ENCODE results near the gene TACR2. TPM values are rescaled to one million over a fixed set of nuclear protein-coding genes. Genes with fewer than 3 reads are reported as not detected.
"Not testable (repeated sequence)": the region's sequence is repeated elsewhere in the genome, so short reads cannot be mapped to it uniquely, and the experiment has no call there.

Gene TACR2
- total RNA-seq, 1 donor from 2014 or later = 1.2 TPM

- not testable (repeated sequence) for ATAC-seq
These were observed 33.7 kb upstream of the TACR2 start for GRCh38 chr10:69450395-69450794.

- ATAC-seq = peak; percentile 24
These were observed 33.1 kb upstream of the TACR2 start for GRCh38 chr10:69449841-69450240.

- peak; percentile 69 for ATAC-seq
These were observed 30.0 kb upstream of the TACR2 start for GRCh38 chr10:69446650-69447151.

- ATAC-seq = no peak
These were observed 29.5 kb upstream of the TACR2 start for GRCh38 chr10:69446229-69446628.

- ATAC-seq = no peak
These were observed 28.3 kb upstream of the TACR2 start for GRCh38 chr10:69445041-69445440.

GRCh38 chr10:69443354-69443753 lies 26.6 kb upstream of the TACR2 start:
- ATAC-seq = no peak

GRCh38 chr10:69439813-69440506 lies 23.2 kb upstream of the TACR2 start:
- peak; percentile 40 for ATAC-seq

- ATAC-seq = peak; percentile 81
These were observed 22.6 kb upstream of the TACR2 start for GRCh38 chr10:69439350-69439739.

- ATAC-seq = peak; percentile 70
These were observed 22.0 kb upstream of the TACR2 start for GRCh38 chr10:69438536-69439349.

- ATAC-seq = peak; percentile 79
These were observed 20.9 kb upstream of the TACR2 start for GRCh38 chr10:69437321-69438259.

GRCh38 chr10:69435966-69436520 lies 19.3 kb upstream of the TACR2 start:
- no peak for ATAC-seq

- no peak for ATAC-seq
These were observed 18.2 kb upstream of the TACR2 start for GRCh38 chr10:69434926-69435325.

- no peak for ATAC-seq
These were observed 17.5 kb upstream of the TACR2 start for GRCh38 chr10:69434169-69434568.

GRCh38 chr10:69428165-69428564 lies 11.4 kb upstream of the TACR2 start:
- no peak for ATAC-seq

GRCh38 chr10:69426376-69426727 lies 9.6 kb upstream of the TACR2 start:
- peak; percentile 14 for ATAC-seq

GRCh38 chr10:69425511-69426298 lies 9.0 kb upstream of the TACR2 start:
- peak; percentile 45 for ATAC-seq

GRCh38 chr10:69425041-69425440 lies 8.3 kb upstream of the TACR2 start:
- ATAC-seq = no peak

GRCh38 chr10:69422676-69423075 lies 6.0 kb upstream of the TACR2 start:
- no peak for ATAC-seq

- ATAC-seq = peak; percentile 71
These were observed 5.0 kb upstream of the TACR2 start for GRCh38 chr10:69421611-69422308.

- no peak for ATAC-seq
These were observed 3.0 kb upstream of the TACR2 start for GRCh38 chr10:69419744-69420126.

Measured in esophagus mucosa (tissue), 1 donor.